NT2/D1 (cell line): Measurements from ENCODE around the gene MADCAM1.

ENCODE experiments used
- DNase-seq: peaks from one replicate; pipeline ENCODE4 v3.0.0-alpha.2; 2011; ENCODE audit warnings: low read depth, low spot score
- H3K27me3 ChIP-seq: 2 replicates; pipeline ENCODE4 v1.6.0; 2011; ENCODE audit warnings: mild to moderate bottlenecking; ENCODE audit not compliant: insufficient read length, insufficient read depth
- H3K36me3 ChIP-seq: 2 replicates; pipeline ENCODE4 v1.6.1; 2011; ENCODE audit warnings: mild to moderate bottlenecking, low read length, mixed read lengths; ENCODE audit not compliant: insufficient read depth, insufficient read length
- H3K4me1 ChIP-seq: 2 replicates; pipeline ENCODE4 v1.5.1; 2011; ENCODE audit not compliant: insufficient read depth, insufficient read length
- H3K4me3 ChIP-seq: 2 replicates; pipeline ENCODE4 v1.5.1; 2011; ENCODE audit warnings: low read depth; ENCODE audit not compliant: insufficient read length
- H3K9ac ChIP-seq: 2 replicates; pipeline ENCODE4 v1.6.0; 2011; ENCODE audit warnings: low read depth; ENCODE audit not compliant: insufficient read length
- H3K9me3 ChIP-seq: 2 replicates; pipeline ENCODE4 v1.5.1; 2011; ENCODE audit warnings: mild to moderate bottlenecking, low read length; ENCODE audit not compliant: insufficient read depth
- SUZ12 ChIP-seq: IDR thresholded peaks from 2 replicates; pipeline ENCODE4 v1.6.1; 2011; ENCODE audit not compliant: insufficient read length, insufficient read depth; ENCODE audit errors: extremely low read depth
- YY1 ChIP-seq: IDR thresholded peaks from 2 replicates; pipeline ENCODE4 v1.6.1; 2011; ENCODE audit not compliant: insufficient read length, insufficient read depth
- ZNF274 ChIP-seq: IDR thresholded peaks from 2 replicates; pipeline ENCODE4 v1.6.1; 2011; ENCODE audit warnings: mild to moderate bottlenecking, low read depth, low read length

The MADCAM1 gene

GRCh38 chr19:501646-502045 is 5.4 kb downstream of the MADCAM1 start:
- no peak overlapping the region for H3K9ac ChIP-seq
- no peaks in the 10 kb centered on the region; the same call in 1 of the 2 replicates for H3K9me3 ChIP-seq
- DNase-seq: no peak
- H3K36me3 ChIP-seq: no peaks in the 10 kb centered on the region
- peaks cover 20% of the 10 kb centered on the region for H3K27me3 ChIP-seq
- H3K4me3 ChIP-seq: no peak overlapping the region
- TF ChIP-seq ZNF274: no peak
- no peak for TF ChIP-seq YY1
- TF ChIP-seq SUZ12: no peak
- peaks cover 2% of the 10 kb centered on the region for H3K4me1 ChIP-seq

- TF ChIP-seq ZNF274 (no peak), YY1 (no peak), SUZ12 (no peak)
- peaks cover 10% of the 10 kb centered on the region for H3K36me3 ChIP-seq
- H3K9me3 ChIP-seq: peaks cover 4% of the 10 kb centered on the region; the same call in 1 of the 2 replicates
- DNase-seq: no peak
- H3K4me1 ChIP-seq: peaks cover 11% of the 10 kb centered on the region
- no peak overlapping the region for H3K4me3 ChIP-seq
- H3K9ac ChIP-seq: no peak overlapping the region
- peaks cover under 1% of the 10 kb centered on the region for H3K27me3 ChIP-seq
These were observed 8.3 kb downstream of the MADCAM1 start for GRCh38 chr19:504616-505015.

GRCh38 chr19:506404-507285 is 10.4 kb downstream of the MADCAM1 start:
- peak overlapping the region; percentile 100 for H3K9ac ChIP-seq
- H3K4me1 ChIP-seq: peaks cover 20% of the 10 kb centered on the region
- H3K36me3 ChIP-seq: peaks cover 13% of the 10 kb centered on the region
- H3K4me3 ChIP-seq: peak overlapping the region; percentile 99
- H3K9me3 ChIP-seq: peaks cover 7% of the 10 kb centered on the region; the same call in 1 of the 2 replicates
- DNase-seq: peak; percentile 96
- no peaks in the 10 kb centered on the region for H3K27me3 ChIP-seq
- no peak for TF ChIP-seq YY1
- no peak for TF ChIP-seq ZNF274
- no peak for TF ChIP-seq SUZ12

- peak within 1 kb of the TSS; percentile 99 for H3K4me3 ChIP-seq
- TF ChIP-seq YY1 (peak; percentile 99), ZNF274 (no peak)
- peak within 1 kb of the TSS; percentile 100 for H3K9ac ChIP-seq
- H3K27me3 ChIP-seq: no peaks in the 10 kb centered on the region
- H3K4me1 ChIP-seq: peaks cover 24% of the 10 kb centered on the region
- peaks cover 7% of the 10 kb centered on the region; the same call in 1 of the 2 replicates for H3K9me3 ChIP-seq
- DNase-seq: no peak
- H3K36me3 ChIP-seq: peaks cover 13% of the 10 kb centered on the region
These were observed 11.3 kb downstream of the MADCAM1 start, which contains the start of gene TPGS1 for GRCh38 chr19:507286-508203. TSS of gene TPGS1 (plus strand) at chr19:507497. CDS start at chr19:507507, 10 bp downstream.

GRCh38 chr19:508204-509150 is 12.2 kb downstream of the MADCAM1 start:
- no peaks in the 10 kb centered on the region for H3K27me3 ChIP-seq
- DNase-seq: no peak
- TF ChIP-seq ZNF274 (no peak), YY1 (no peak), SUZ12 (no peak)
- H3K9me3 ChIP-seq: peaks cover 7% of the 10 kb centered on the region; the same call in 1 of the 2 replicates
- H3K4me3 ChIP-seq: peak overlapping the region; percentile 99
- peaks cover 19% of the 10 kb centered on the region for H3K36me3 ChIP-seq
- peaks cover 27% of the 10 kb centered on the region for H3K4me1 ChIP-seq
- H3K9ac ChIP-seq: peak overlapping the region; percentile 100

- Histone ChIP-seq H3K36me3 (peaks cover 30% of the 10 kb centered on the region), H3K27me3 (no peaks in the 10 kb centered on the region), H3K4me1 (peaks cover 27% of the 10 kb centered on the region), H3K4me3 (peak overlapping the region; percentile 18), H3K9me3 (peaks cover 7% of the 10 kb centered on the region; the same call in 1 of the 2 replicates), H3K9ac (peak overlapping the region; percentile 77)
- DNase-seq: peak; percentile 87
- no peak for TF ChIP-seq ZNF274
These were observed 14.4 kb downstream of the MADCAM1 start for GRCh38 chr19:510606-511100.
